GM12891 (cell line): Measurements from ENCODE around the gene ADGRF1.

Experiments
- DNase-seq: peaks from one replicate; pipeline ENCODE4 v3.0.0; 2011; ENCODE audit warnings: low spot score; ENCODE audit not compliant: insufficient read length
- FAIRE-seq: peaks from 2 replicates; lab custom pipeline; 2011; peaks lifted over from hg19 to GRCh38; lab: Jason Lieb, UNC
- PAX5 ChIP-seq: IDR thresholded peaks from 2 replicates; pipeline ENCODE4 v1.6.1; 2011; ENCODE audit warnings: low read length, moderate library complexity, mild to moderate bottlenecking; ENCODE audit not compliant: insufficient read depth, severe bottlenecking
- POLR2A ChIP-seq: IDR thresholded peaks from 2 replicates; pipeline ENCODE4 v1.6.1; 2011; ENCODE audit warnings: low read depth, low read length, control low read depth
- POLR2AphosphoS5 ChIP-seq: IDR thresholded peaks from 2 replicates; pipeline ENCODE4 v1.6.1; 2011; ENCODE audit warnings: low read depth, low read length, control low read depth
- POU2F2 ChIP-seq: IDR thresholded peaks from 2 replicates; pipeline ENCODE4 v1.6.1; 2011; ENCODE audit warnings: low read depth, mild to moderate bottlenecking, control low read depth, low read length, moderate library complexity
- SPI1 ChIP-seq: IDR thresholded peaks from 2 replicates; pipeline ENCODE4 v1.6.1; 2011; ENCODE audit warnings: low read depth, low read length, control low read depth
- TAF1 ChIP-seq: IDR thresholded peaks from 2 replicates; pipeline ENCODE4 v1.6.1; 2011; ENCODE audit warnings: low read depth, low read length, control low read depth

Gene ADGRF1

DNA sequence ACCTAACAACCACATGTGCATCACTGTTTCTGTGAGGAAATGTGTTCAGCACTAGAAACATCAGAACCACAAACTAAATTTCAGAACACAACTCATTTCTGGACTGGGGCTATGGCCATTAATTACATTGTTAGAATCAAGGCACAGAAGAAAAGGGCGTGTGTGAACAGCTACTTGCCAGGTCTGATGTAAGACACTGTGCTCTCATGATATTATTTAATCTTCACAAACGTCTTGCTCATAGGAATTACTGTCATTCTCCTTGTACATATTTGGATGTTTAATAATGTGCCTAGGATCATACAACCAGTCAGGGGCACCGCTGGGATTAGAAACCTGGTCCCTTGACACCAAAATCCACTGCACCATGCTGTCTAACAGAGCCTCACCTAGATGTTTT, 14.8 kb downstream of the ADGRF1 start:
- no peak for FAIRE-seq
- TF ChIP-seq POU2F2: no peak
- TF ChIP-seq TAF1: no peak
- TF ChIP-seq SPI1: no peak
- TF ChIP-seq POLR2A: no peak
- no peak for TF ChIP-seq POLR2AphosphoS5
- no peak for TF ChIP-seq PAX5
- no peak for DNase-seq

DNA sequence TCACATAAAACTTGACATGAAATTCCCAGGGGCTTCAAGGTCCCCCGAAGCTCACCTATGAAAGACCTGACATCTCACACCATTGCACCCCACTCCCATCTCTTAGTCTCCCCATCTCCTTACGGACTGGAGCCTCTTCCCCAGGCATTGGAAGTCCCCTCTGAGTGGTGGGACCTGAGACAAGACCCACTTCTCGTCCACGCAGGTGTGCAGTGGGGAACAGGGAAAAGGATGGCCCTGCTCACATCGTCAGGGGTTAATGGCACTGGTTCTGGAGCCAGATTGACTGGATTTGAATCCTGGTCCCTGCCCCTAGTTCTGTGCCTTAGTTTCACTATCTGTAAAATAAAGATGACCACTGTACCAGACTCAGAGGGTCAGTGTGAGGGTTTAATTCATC, 15.5 kb downstream of the ADGRF1 start:
- DNase-seq (no peak), FAIRE-seq (no peak)
- no peak for TF ChIP-seq POU2F2
- no peak for TF ChIP-seq POLR2AphosphoS5
- TF ChIP-seq POLR2A: no peak
- TF ChIP-seq TAF1: no peak
- TF ChIP-seq PAX5: no peak
- TF ChIP-seq SPI1: no peak

DNA sequence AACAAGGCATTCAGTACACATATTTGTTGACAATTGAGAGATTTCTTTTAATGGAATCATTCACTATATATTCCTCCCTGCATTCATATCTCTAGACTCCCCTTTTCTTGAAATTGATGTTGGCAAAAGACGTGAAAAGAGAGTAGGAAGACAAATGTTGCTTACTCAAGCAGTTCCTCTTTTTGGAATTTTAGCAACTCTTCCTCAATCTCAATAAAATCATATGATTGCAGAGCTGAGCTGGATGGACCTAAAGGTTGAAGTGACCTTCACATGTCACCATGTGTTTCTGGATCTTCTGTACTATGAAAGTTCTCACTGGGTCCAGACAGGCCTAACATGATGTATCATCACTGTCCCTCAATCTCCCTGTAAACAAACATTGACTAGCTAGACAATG, 18.6 kb downstream of the ADGRF1 start:
- DNase-seq: no peak
- no peak for FAIRE-seq
- TF ChIP-seq TAF1: no peak
- 0 out of 2 replicates have a peak, but pooled peaks have one; percentile 35 for TF ChIP-seq SPI1
- no peak for TF ChIP-seq PAX5
- no peak for TF ChIP-seq POLR2AphosphoS5
- no peak for TF ChIP-seq POLR2A
- TF ChIP-seq POU2F2: no peak

DNA sequence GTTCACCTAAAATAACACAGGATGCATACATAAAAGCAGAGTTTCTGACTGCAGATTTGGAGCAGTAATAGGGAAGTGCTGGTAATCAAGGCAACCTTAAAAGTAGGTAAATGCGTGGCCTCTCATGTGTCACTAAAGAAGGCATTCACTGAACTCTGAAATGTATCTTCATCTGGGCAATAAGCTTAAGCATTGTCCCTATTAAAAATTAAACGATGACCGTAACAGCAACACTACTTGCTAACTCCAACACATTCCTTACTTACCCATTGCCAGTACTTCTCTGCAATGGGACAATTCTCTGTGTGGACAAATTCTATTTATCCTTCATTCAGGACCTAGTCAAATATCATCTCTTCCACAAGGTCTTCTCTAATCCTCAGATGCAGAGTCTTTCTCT, 19.9 kb downstream of the ADGRF1 start:
- TF ChIP-seq POLR2A: no peak
- no peak for DNase-seq
- no peak for FAIRE-seq

DNA sequence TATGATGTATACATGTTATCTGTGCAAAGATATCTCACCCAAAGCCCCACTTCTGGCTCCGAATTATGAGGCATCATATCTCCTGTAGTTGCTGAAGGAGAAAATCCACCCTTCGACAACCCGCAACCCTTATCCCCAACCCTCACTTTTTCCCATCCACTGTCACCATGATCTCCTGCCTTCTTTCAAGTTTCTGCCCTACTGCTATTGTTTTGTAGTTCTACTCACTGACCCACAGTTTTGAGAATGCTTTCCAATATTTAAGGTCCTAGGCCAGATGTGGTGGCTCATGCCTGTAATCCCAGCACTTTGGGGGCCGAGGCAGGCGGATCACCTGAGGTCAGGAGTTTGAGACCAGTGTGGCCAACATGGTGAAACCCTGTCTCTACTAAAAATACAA, 22.2 kb downstream of the ADGRF1 start:
- no peak for FAIRE-seq

DNA sequence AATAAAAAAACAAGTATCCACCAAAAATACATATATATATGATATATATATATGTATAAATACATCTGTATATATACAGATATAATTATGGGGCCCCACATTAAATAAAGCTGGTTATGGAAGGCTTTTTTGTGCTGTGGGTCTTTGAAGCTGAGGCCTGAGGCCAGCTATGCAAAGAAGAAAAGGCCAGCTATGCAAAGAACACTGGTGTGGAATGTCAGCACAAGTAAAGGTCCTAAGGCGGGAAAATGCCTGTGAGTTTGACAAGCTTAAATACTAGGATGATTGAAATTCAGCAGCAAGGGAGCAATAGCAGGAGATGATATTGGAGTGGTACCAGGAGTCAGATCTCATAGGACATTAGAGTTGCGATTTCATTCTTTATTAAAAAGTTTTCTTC, 25.2 kb downstream of the ADGRF1 start:
- FAIRE-seq: no peak
- no peak for DNase-seq
- TF ChIP-seq TAF1 (no peak), POLR2A (no peak), POLR2AphosphoS5 (no peak), PAX5 (no peak), SPI1 (no peak), POU2F2 (no peak)

More for the DNA sequence above, 22.2 kb downstream of the ADGRF1 start:
- DNase-seq: no peak
- TF ChIP-seq POU2F2 (no peak), PAX5 (no peak), POLR2AphosphoS5 (no peak), SPI1 (no peak), TAF1 (no peak), POLR2A (no peak)

DNA sequence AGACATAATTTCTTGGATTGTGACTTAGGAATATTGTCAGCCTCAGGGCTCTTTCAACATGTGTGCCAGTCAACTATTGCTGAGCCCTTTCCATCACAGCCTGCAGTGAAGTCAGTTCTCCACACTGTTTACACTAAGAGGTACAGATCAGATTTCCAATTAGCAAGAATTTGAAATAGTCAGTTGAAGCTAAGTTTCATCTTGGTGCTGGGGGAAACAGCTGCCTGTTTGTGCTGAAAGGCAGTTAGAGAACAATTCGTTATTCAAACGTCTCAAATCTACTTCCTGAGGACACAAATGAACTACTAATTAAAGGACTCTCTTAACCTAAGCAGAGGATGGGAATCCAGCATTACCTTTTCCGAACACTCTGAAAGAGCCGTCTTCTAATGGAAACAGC, 25.9 kb downstream of the ADGRF1 start:
- FAIRE-seq (no peak), DNase-seq (no peak)
- TF ChIP-seq POU2F2 (no peak), PAX5 (no peak), POLR2AphosphoS5 (no peak), SPI1 (no peak), POLR2A (no peak), TAF1 (no peak)

DNA sequence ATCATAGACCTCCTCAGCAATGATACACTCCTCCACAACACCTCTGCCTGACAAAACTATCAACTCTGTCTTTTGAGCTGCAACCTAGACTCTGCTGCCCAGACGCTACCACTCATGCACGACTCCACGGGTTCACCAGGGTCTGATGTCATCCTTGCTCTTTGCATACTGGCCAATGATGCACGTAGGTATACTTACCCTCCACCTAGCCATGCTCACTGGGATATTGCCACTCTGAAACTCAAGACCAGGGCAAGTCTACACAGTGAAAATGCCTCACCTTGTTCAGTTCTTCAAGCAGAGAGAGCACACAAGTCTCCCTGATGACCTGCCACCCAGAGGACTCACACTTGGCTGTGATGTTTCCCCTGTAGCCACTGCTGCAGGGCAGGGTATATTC, 27.7 kb downstream of the ADGRF1 start:
- DNase-seq (no peak), FAIRE-seq (no peak)
- no peak for TF ChIP-seq POLR2A
- TF ChIP-seq PAX5: no peak
- no peak for TF ChIP-seq POLR2AphosphoS5
- TF ChIP-seq TAF1: no peak
- no peak for TF ChIP-seq POU2F2
- no peak for TF ChIP-seq SPI1

DNA sequence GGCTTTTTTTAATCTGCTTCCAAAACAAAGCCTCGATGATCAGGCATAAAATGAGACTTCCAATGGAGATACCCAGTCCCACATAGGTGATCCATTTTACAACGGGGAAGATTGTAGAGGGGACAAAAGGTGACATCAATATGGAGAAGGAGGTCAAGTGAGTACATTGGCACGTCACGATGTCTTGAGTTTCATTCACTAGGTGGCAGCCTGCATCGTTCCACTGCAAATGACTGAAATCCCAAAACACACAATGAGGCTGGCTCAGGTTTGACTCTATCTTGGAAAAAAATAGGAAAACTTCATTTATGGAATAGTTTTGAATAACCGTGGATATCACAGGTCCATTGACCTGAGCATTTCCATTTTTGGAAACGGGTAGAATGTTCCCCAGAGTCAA, 32.5 kb downstream of the ADGRF1 start:
- DNase-seq (no peak), FAIRE-seq (no peak)
- no peak for TF ChIP-seq TAF1
- TF ChIP-seq POU2F2: no peak
- TF ChIP-seq POLR2A: no peak
- TF ChIP-seq POLR2AphosphoS5: no peak
- TF ChIP-seq PAX5: no peak
- TF ChIP-seq SPI1: no peak

DNA sequence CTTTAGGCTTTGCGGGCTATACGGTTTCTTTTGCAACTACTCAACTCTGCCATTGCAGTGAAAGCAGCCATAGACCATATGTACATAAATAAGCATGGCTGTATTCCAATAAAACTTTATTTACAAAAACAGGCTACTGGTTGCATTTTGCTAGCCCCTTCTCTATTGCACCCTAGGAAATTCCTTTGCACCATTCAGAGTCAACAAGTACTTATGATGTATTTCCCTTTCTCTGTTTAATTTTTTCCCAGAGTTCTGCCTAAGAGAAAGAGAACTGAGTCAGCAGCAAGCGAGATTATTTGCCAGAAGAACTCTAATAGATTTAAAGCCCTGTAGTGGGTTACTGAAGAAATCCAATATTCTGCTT, 33.8 kb downstream of the ADGRF1 start:
- TF ChIP-seq PAX5 (no peak), SPI1 (no peak), POU2F2 (no peak), TAF1 (no peak), POLR2AphosphoS5 (no peak), POLR2A (no peak)
- FAIRE-seq (no peak), DNase-seq (no peak)

DNA sequence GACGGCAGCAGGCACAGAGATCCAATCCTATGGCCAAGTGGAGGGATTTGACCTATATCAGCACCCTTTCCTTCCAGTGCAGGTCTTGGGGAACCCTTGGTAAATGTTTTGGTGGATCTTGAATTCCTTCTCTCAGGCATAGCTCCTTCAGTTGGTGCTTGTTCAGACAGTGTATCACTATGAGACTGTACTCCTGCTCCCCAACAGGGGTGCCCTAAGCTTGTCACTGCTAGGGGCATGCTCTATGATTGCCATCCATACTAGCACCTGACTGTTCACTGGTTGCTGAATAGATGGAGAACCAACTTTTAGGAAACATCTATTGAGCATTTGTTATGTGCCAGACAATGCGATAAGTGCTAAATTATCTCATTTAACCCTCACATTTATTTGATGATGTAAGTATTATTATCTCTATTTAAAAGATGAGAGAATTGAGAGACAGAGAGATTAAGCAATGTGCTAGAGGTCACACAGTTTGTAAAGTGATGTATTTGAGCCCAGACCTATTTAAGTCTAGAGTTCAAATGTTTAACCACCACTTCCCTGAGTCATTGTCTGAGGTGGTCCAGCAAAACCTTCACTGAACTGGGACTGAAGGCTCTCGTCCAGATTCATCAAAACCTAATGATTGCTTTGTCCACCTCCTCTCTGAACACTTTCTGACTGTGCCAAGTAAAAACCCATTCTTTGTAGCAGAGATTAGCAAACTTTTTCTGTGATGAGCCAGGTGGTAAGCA, 34.3 kb downstream of the ADGRF1 start:
- DNase-seq (no peak), FAIRE-seq (no peak)
- TF ChIP-seq TAF1 (no peak), POU2F2 (no peak), POLR2AphosphoS5 (no peak), POLR2A (no peak), PAX5 (no peak), SPI1 (no peak)
